Measurements from ENCODE around the gene ZC3H13. TPM values are rescaled to one million over a fixed set of nuclear protein-coding genes. Genes with fewer than 3 reads are reported as not detected.

ZC3H13 gene
- total and polyA plus RNA-seq, 10 of the 15 experiments (the other 5 are each of a cell fraction or from before 2014, with no cell fraction given): 10.0 to 55.9 (median 25.4) TPM

DNA sequence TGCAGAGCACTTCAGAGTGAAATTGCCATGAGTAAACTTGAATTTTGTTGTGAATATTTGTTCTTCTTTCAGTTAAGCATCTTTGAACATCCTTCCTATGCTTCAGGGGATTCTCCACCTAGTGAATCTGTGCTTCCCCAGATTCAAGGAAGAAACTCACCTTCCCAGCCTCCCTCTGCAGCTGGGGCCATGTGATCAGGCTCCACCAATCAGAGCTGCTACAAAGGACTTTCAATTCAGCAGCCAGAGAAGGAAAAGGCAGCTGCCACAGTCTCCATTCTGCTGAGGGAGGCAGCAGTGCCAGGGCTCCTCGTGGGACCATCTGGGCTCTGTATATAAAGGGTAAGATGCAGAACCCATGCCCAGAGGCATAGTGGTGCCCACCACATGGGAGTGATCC, 111.3 kb downstream of the ZC3H13 start:
- Histone ChIP-seq H3K36me3 (ENCODE audit: control insufficient read depth in 2 of 2, insufficient read depth in 2 of 2, low read length in 1 of 2) (no peaks in the 10 kb centered on the region), H3K9ac (ENCODE audit: control insufficient read depth, insufficient read depth, low read length) (no peak overlapping the region), H3K27me3 (replicated peaks in 1 of 2; ENCODE audit: control insufficient read depth in 2 of 2, insufficient read depth in 2 of 2, low read length in 1 of 2) (no peaks in the 10 kb centered on the region), H2AFZ (ENCODE audit: control insufficient read depth, low read depth, low read length) (no peak overlapping the region), H3K9me3 (replicated peaks; ENCODE audit: control insufficient read depth, insufficient read depth, low read length) (no peaks in the 10 kb centered on the region), H3K79me2 (ENCODE audit: control insufficient read depth, insufficient read depth, low read length) (no peaks in the 10 kb centered on the region), H3K4me2 (ENCODE audit: control insufficient read depth, insufficient read depth) (no peak overlapping the region), H3K4me3 (no peak overlapping the region), H4K20me1 (ENCODE audit: control insufficient read depth, insufficient read depth) (no peaks in the 10 kb centered on the region), H3K4me1 (ENCODE audit: control insufficient read depth, insufficient read depth, low read length) (no peaks in the 10 kb centered on the region), H3K27ac (ENCODE audit: control insufficient read depth, insufficient read depth) (no peak overlapping the region)
- ChIA-PET RAD21 (ENCODE audit: unreplicated experiment) (no interaction called here), CTCF (no interaction called here), POLR2A (no interaction called here), SMC1A (ENCODE audit: uncharacterized antibody, unreplicated experiment) (no interaction called here)
- in situ Hi-C loops (cut with MboI): no loop called here
- 0% methylated on average over 1 of the region's 1 CpG for WGBS (ENCODE audit: insufficient coverage, insufficient replicate concordance, low lambda C conversion rate, missing lambda C conversion rate)
- no peak for DNase-seq (ENCODE audit: low read depth, low spot score)
- peak; percentile 55; the same call in 2 of the 3 replicates for ATAC-seq
- no TSS peak for BruUV-seq (replicated peaks)
- FAIRE-seq: no peak
- intact Hi-C loops (cut with micrococcal nuclease; ENCODE audit: unreplicated experiment): no loop called here
- TF ChIP-seq SPI1 (IDR thresholded peaks at IDR 0.05; ENCODE audit: borderline replicate concordance, insufficient read depth, low read depth, low read length): no peak
- peak; percentile 35; the same call in 1 of the 2 replicates for TF ChIP-seq RAD51 (IDR thresholded peaks at IDR 0.05)
- TF ChIP-seq, protein P1, sequence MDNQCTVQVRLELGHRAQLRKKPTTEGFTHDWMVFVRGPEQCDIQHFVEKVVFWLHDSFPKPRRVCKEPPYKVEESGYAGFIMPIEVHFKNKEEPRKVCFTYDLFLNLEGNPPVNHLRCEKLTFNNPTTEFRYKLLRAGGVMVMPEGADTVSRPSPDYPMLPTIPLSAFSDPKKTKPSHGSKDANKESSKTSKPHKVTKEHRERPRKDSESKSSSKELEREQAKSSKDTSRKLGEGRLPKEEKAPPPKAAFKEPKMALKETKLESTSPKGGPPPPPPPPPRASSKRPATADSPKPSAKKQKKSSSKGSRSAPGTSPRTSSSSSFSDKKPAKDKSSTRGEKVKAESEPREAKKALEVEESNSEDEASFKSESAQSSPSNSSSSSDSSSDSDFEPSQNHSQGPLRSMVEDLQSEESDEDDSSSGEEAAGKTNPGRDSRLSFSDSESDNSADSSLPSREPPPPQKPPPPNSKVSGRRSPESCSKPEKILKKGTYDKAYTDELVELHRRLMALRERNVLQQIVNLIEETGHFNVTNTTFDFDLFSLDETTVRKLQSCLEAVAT (IDR thresholded peaks at IDR 0.05): no peak
- TF ChIP-seq HCFC1 (IDR thresholded peaks at IDR 0.05; ENCODE audit: low read length): peak; percentile 13; the same call in 1 of the 2 replicates
- peak; percentile 40 for TF ChIP-seq USF1 (IDR thresholded peaks at IDR 0.05; ENCODE audit: borderline replicate concordance, extremely low read length, insufficient read depth, low read depth, low read length)
- TF ChIP-seq SIX5 (IDR thresholded peaks at IDR 0.05; ENCODE audit: low read depth, low read length, severe bottlenecking): peak; percentile 29
